DOHH2 (cell line): ENCODE results near the gene NAE1.

Experiments used
- CTCF ChIP-seq: fragments of 200-600 bp; sonication (generic); IDR thresholded peaks from one replicate; pipeline ENCODE4 v1.5.1; 2014; ENCODE audit warnings: antibody characterized with exemption, mild to moderate bottlenecking, low read depth, low read length; ENCODE audit not compliant: poor library complexity, severe bottlenecking
- EZH2phosphoT487 ChIP-seq: fragments of 200-600 bp; sonication (generic); IDR thresholded peaks from 2 replicates; pipeline ENCODE4 v1.6.1; 2017; ENCODE audit warnings: borderline replicate concordance, mild to moderate bottlenecking, antibody characterized with exemption, low read length, moderate library complexity, mixed read lengths

GRCh38 chr16:66754819-66755218 is 76.0 kb downstream of the NAE1 start:
- TF ChIP-seq CTCF: no peak
- TF ChIP-seq EZH2phosphoT487: no peak
